ENCODE results near the gene GPX4.

GRCh38 chr19:1089891-1090290 lies 13.9 kb upstream of the GPX4 start:
- TF ChIP-seq CTCF (IDR thresholded peaks at IDR 0.05) (no peak), POLR2A (IDR thresholded peaks at IDR 0.05) (no peak), POLR2AphosphoS5 (IDR thresholded peaks at IDR 0.05) (no peak), EP300 (IDR thresholded peaks at IDR 0.05) (no peak)

All from suprapubic skin (tissue), 4 donors.